Muscle of back (tissue), 11 donors: ENCODE results near the gene ZFYVE21. TPM values are rescaled to one million over a fixed set of nuclear protein-coding genes. Genes with fewer than 3 reads are reported as not detected.

ENCODE experiments used
- DNase-seq, 3 donors: peaks; one replicate each; pipeline versions ENCODE4 v3.0.0 to v3.0.0-alpha.2; 2013
- polyA plus RNA-seq, 10 donors: library from polyadenylated mRNA; unstranded; fragments of 120-200 nt; gene quantifications; one replicate each; pipeline ENCODE4 v1.2.1, GENCODE V29; 2013; ENCODE audit not compliant: insufficient read length in 10 of 10

The ZFYVE21 gene
- polyA plus RNA-seq, 10 donors = 33.1 to 45.5 (median 40.5) TPM

DNA sequence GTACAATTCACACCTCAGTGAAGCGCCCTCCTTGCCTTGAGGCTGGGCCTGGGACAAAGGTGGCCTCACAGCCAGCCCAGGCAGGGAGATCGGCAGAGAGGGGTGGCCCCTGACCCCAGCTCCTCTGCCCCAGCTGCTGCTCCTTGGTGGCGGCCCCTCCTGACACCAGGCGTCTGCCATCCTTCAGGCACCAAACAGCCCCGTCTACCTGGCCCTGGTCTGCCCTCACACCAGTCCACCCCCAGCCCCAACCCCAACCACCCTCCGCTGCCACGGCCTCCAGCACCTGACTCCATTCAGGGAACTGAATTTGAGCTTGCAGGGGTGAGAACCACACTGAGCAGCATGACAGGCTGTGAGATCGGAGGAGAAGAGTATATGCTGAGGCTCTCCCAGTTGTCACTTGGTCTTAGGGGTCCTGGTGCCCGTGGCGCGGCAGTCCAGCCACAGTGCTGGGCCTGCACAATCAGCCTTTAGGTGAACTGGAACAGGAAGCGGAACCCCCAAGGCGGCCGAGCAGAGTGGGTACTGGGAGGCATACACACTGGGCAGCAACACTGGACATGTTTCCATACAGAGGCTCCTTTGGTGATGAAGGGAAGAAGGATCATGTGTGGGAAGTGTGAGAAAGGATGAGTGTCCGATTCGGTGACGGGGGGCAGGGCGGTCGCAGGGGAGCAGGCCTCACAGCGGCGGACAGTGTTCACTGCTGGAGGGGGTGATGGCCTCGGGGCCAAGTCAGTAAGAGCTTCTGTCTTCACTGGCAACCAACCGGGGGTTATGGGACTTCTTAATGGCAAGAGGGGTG, 18.7 kb downstream of the ZFYVE21 start:
- DNase-seq = no peak

GRCh38 chr14:103735022-103735421, 19.4 kb downstream of the ZFYVE21 start:
- no peak for DNase-seq

DNA sequence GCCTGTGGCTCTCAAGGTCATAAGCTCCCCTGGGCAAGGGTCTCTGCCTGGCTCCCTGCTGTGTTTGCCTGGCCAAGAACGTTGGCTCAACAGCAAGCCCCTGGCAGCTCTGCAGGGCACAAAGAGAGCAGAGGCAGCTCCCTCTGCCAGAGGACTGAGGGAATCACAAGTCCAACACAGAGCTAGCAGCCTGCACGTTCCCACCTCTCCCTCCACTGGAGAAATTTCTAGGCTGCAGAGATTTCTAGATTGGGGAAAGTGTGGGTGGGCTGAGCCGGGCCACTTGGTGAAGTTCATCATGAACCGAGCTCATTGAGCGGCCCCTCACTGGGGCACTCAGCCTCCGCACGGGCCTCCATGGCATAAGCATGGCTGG, 19.8 kb downstream of the ZFYVE21 start:
- DNase-seq = no peak

- no peak for DNase-seq
Measured at GRCh38 chr14:103735815-103736545, 20.4 kb downstream of the ZFYVE21 start.

DNA sequence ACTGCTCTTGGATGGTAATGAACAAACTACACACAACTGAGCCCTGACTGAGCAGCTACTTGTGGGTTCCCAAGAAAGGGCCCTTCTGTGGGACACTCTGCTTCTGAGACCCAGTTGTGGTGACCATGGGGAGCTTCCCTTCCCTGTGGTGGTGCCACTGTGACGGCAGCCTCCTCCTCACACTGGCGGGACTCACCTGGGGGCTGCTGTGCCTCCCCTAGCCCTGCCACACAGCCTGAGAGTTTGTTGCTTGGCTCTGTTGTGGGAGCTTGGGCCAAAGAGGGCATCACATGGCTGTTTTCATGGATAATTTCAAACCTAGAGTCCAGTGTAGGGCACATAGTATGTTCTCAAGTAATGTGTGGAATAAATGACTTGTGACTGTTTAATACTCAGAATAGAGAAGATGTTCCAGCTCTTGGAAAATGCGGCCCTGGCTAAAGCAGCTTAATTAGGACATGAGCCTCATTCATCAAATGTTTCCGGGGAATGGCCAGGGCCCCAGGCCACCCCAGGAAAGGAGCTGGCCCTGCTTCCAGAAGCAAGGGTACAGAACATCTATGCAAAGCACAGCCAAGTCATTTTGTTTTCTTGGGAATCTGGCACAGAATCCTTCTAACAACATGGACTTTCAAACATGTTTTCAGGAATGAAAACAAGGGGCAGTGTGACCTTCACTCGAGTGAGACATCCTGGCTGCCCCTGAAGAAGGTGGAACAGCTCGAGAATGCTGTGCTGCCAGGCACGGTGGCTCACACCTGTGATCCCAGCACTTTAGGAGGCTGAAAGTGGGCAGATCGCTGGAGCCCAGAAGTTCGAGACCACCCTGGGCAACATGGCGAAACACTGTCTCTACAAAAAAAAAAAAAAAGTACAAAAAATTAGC, 21.2 kb downstream of the ZFYVE21 start:
- no peak for DNase-seq

- no peak for DNase-seq
Measured at GRCh38 chr14:103737432-103738045, 21.9 kb downstream of the ZFYVE21 start.

GRCh38 chr14:103738166-103738565, 22.6 kb downstream of the ZFYVE21 start:
- DNase-seq = peak in 1 of 3 donors; percentile 30

DNA sequence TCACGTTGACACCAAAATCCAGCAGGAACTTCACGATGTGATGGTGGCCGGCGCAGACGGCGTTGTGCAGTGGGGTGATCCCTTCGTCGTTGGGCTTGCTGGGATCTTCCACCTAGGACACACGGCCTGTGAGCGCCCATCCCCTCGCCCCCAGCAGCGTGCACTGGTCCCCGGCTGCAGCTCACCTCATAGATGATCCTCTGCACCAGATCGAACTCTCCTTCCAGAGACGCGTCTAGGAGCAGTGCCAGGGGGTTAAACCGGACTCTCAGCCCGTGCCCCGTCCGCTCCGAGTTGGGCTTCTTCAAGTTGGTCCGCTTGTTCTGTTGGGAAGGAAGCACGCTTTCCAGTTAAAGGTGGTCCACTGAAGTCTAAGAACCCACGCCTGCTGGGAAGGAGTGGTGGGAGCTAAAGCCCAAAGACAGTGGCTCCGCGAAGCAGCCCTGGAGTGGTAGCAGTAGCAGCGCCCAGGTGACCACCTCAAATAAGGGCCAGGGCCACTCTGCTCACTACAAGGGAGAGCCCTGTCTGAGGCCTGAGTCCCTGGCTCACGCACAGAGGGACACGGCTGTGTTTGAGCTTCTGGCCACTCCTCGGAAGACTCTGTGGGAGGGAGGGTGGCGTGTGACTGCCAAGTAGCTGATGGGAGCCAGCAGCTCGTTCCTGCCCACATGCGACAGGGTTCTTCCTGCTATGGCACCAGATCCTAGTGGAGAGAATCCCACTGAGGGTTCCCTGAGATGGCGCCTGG, 23.3 kb downstream of the ZFYVE21 start:
- DNase-seq = no peak

DNA sequence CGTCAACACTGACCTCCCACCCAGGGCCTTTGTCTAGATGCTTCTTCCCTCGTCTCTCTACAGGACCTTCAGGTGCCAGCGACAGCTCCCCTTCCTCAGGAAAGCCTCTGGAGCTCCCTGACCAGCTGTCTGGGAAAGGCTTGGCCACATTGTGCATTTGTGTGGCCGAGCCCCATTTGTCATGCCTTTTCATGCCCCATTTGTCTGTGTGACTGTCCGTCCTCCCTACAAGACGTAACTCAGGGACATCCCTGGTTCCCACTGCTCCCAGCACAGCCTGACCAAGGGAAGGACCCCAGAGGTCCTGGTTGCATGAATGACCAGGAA, 23.8 kb downstream of the ZFYVE21 start:
- DNase-seq = no peak

- no peak for DNase-seq
Measured at GRCh38 chr14:103739793-103740501, 24.3 kb downstream of the ZFYVE21 start.

GRCh38 chr14:103740991-103741689, 25.5 kb downstream of the ZFYVE21 start:
- no peak for DNase-seq

DNA sequence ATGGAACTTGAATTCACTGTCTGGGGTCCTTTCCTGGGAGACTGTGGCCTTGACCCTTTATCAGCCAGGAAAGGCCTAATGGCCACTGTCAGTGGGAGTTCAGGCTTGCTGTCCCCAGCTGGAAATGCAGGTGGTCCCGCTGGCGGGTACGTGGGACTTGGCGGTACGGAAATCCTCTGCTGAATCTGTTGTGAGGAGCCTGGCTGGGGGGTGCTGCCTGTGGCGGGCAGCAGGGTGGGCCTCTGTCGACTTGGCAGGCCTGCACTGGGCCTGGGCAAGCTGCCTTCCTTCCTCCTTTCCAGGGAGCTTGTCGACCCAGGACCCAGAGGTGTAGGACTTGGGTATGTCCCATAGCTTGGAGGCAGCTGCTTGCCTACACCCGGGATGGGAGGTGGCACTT, 26.3 kb downstream of the ZFYVE21 start:
- DNase-seq = no peak

DNA sequence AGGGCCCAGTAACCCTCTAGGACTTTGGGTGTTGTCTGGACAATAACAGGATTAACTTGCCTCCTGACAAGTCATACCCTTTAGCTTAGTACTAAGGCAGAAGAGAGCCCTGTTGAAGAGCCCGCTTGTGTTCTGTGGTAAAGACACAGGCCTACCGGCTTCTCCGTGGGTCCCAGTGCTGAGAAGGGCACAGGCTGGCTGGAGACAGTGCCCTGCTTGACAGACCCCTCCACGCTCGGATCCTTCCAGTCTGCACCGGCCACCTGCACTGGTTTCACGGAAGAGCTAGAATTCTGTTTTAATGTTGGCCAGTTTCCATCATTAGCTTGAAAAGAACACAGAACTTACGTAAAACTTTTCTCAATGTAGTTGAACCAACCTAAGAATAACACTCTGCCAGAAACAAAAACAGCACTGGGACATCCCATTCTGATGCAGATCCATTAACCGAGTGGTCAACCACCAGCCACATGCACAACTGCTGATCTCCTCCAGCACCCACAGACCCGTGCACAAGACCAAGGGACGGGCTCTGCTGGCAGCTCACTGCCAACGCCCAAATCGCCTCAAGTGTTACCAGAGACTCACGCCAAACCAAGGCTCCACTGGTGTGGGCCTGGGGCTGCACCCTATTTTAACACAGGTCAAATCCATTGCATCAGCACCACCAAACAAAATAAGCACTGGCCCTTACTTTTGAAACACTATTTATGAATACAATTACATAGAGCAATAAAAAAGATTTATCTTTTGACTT, 27.1 kb downstream of the ZFYVE21 start:
- no peak for DNase-seq

GRCh38 chr14:103743691-103744090, 28.1 kb downstream of the ZFYVE21 start:
- DNase-seq = no peak

GRCh38 chr14:103744621-103745395, 29.2 kb downstream of the ZFYVE21 start:
- DNase-seq = no peak

- DNase-seq = no peak
Measured at GRCh38 chr14:103745424-103745823, 29.8 kb downstream of the ZFYVE21 start.

- no peak for DNase-seq
Measured at GRCh38 chr14:103746701-103747100, 31.1 kb downstream of the ZFYVE21 start.

- DNase-seq = no peak
Measured at GRCh38 chr14:103748534-103748857, 32.9 kb downstream of the ZFYVE21 start.
